DOHH2 (cell line): ENCODE measurements around the gene COASY.

Source experiments
- EZH2phosphoT487 ChIP-seq: fragments of 200-600 bp; sonication (generic); IDR thresholded peaks from 2 replicates; pipeline ENCODE4 v1.6.1; 2017; ENCODE audit warnings: borderline replicate concordance, mild to moderate bottlenecking, antibody characterized with exemption, low read length, moderate library complexity, mixed read lengths
- TF ChIP-seq, protein P1 (sequence below): fragments of 200-600 bp; sonication (generic); IDR thresholded peaks from one replicate; pipeline ENCODE4 v1.5.1; 2014; ENCODE audit warnings: antibody characterized with exemption, mild to moderate bottlenecking, low read depth, low read length; ENCODE audit not compliant: poor library complexity, severe bottlenecking

DNA sequence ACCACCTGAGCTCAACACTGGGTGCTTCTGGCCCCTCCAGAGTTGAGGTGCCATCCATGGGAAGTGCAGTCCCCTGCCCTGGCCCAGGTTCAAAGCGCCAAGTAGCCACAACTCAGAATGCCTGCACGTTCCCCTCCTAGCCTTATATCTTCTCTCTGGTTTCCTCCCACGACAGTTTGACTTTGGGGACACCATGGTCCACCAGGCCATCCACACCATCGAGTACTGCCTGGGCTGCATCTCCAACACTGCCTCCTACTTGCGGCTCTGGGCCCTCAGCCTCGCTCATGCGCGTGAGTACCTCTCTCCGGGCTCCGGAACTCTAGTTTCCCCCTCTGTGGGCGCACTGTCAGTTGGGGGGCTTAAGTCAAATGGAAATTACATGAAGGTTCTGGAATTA, 48.3 kb upstream of the COASY start:
- TF ChIP-seq, protein P1, sequence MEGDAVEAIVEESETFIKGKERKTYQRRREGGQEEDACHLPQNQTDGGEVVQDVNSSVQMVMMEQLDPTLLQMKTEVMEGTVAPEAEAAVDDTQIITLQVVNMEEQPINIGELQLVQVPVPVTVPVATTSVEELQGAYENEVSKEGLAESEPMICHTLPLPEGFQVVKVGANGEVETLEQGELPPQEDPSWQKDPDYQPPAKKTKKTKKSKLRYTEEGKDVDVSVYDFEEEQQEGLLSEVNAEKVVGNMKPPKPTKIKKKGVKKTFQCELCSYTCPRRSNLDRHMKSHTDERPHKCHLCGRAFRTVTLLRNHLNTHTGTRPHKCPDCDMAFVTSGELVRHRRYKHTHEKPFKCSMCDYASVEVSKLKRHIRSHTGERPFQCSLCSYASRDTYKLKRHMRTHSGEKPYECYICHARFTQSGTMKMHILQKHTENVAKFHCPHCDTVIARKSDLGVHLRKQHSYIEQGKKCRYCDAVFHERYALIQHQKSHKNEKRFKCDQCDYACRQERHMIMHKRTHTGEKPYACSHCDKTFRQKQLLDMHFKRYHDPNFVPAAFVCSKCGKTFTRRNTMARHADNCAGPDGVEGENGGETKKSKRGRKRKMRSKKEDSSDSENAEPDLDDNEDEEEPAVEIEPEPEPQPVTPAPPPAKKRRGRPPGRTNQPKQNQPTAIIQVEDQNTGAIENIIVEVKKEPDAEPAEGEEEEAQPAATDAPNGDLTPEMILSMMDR = no peak
- TF ChIP-seq EZH2phosphoT487 = no peak
